GM03348 (cell line): ENCODE measurements around the gene IFT27.
"Not testable (repeated sequence)": the region's sequence is repeated elsewhere in the genome, so short reads cannot be mapped to it uniquely, and the experiment has no call there.

ENCODE experiments used
- DNase-seq: peaks from one replicate; pipeline ENCODE4 v3.0.0; 2012; ENCODE audit warnings: low spot score

Gene IFT27

DNA sequence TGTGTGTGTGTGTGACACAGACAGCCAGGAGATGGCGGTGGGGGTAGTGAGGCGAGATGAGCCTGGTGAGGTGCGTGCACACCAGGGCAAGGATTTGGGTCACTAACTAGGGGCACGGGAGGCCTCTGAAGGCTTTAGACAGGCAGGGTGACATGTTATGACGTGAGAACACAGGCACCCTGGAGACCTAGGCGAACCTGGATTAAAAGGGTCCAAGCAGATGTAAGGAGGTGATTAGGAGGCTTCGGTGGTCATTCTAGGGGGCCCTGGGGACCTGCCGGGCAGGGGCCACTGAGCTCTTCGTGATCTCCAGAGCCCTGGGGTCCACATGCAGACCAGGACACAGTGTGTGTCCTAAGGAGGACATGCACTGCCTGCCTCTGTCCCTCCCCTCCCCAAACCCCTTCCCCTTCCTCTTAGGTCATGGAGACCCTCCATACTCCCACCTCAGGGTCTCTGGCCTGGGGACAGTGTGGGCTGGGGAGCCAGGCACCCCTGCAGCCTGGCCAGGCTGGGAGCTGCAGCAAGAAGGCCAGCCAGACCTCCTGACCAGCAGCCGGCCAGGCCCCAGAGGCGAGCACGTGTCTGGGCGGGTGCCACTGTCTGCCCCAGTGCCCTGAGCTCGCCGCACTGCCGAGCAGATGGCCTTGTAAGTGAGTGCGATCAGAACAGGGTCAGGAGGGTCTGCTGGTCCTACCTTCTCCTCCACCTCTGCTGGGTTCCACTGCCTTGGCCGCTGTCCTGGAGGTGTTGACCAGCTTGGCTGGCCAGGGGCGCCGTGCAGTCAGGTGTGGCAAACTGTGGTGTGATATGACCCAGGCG is 32.1 kb downstream of the IFT27 start:
- DNase-seq = no peak

DNA sequence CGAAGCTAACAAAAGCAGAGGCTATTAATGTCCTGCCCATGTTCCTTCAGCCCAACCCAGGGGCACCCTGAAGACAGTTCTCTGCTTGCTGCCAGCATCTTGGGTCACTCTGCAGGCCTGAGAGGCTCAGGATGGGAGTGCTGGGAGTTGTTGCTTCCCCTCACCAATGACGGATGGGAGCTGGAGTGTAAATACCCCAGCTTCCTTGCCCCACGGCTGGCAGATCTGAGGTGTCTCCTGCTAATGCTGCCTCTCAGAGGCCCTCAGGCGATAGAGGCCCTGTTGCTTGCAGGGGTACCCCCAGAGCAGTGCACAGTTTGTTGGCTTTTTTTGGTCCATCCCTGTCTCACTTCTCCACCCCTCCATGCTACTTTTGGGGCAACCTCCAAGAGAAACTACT is 32.9 kb downstream of the IFT27 start:
- DNase-seq = no peak

DNA sequence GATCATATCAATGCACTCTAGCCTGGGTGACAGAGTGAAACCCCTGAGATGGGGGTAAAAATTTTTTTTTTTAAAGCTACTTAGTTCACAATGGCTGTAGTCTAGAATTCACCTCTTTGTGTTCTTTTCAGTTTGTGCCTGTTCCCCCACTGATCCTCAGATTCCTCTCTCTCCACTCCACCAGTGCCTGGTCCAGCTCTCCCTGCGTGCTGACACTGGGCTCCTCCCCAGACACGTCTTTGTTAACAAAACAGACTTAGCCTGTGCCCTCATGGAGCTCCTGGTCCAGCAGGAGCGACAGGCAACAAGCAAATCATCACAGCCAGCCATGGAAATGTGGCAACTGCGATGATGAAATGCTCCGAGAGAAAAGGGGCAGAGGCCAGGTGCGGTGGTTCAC is 34.0 kb downstream of the IFT27 start:
- DNase-seq = no peak

DNA sequence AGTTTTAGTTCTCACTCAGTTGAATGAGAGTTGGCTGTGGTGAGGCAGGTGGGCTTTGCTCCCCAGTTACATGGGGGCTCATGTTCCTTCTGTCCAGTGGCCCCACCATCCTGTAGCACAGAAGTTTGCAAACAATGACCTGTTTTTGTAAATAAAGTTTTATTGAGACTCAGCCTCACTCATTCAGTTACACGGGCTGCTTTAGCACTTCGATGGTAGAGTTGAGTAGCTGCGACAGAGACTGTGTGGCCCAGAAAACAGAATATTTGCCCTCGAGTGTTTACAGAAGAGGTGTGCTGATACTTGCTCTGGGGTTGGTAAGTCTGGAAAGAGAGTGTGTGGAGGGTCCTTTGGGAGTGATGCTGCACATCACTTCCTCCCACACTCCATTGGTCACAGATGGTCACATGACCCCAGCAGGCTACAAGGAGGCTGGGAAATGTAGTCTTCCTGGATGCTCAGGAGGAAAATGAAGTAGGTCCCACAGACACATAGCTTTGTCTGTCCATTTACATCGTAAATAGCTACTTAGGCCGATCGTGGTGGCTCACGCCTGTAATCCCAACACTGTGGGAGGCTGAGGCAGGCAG is 34.6 kb downstream of the IFT27 start:
- DNase-seq = no peak

DNA sequence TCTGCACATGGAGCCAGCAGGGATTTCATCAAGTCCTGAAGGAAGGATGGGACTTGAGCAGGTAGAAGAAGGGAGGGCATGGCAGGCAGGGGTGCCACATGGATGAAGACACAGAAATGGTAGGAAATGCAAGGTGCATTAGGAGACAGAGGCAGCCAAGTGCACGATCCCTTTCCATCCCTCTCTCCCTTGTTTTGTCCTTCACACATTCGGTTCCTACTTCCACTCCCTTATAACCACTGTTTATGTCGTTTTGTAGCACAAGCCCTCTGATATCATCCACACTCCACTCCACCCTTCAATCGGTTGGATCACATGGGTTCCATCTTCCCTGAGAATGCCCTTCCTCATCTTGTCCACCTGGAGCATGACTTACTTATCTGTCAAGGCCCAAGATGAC is 35.2 kb downstream of the IFT27 start:
- no peak for DNase-seq

DNA sequence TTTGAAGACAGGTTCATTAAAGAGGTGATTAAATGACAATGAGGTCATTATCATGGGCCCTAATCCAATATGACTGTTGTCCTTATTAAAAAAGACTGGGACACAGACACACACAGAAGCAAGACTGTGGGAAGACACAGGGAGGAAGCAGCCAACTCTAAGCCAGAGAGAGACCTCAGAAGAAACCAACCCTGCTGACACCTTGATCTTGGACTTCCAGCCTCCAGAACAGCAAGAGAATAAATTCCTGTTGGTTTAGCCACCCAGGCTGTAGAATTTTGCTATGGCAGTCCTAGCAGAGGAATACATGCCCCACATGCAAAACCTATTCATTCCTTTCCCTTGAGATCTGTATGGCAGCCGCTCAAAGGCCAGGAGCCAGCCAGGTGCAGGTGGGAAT is 36.7 kb downstream of the IFT27 start:
- no peak for DNase-seq

DNA sequence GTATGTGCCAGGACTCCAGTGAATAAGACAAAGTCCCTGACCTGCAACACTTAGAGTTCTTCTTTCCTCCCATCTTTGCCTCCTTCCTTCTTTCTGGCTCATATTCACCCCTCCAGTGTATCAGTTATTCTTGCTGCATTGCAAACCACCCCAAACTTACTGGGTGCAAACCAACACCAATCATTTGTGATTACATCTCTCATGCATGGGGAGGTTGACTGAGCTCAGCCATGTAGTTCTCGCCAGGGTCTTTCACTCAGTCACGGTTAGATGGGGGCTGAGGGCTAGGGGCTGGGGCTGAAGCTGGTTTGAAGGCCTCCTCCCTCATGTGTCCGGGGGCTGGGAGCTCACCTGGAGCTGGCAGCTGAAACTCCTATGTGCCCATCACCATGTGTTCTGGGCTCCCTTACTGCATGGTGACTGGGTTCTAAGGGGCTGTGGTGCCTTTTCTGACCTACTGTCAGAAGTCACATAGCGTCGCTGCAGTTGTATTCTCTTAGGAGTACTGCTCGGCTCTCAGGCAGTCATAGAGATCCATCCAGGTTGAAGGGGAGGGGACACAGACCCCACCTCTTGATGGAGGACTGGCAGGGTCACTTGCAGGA is 37.4 kb downstream of the IFT27 start:
- DNase-seq = no peak

DNA sequence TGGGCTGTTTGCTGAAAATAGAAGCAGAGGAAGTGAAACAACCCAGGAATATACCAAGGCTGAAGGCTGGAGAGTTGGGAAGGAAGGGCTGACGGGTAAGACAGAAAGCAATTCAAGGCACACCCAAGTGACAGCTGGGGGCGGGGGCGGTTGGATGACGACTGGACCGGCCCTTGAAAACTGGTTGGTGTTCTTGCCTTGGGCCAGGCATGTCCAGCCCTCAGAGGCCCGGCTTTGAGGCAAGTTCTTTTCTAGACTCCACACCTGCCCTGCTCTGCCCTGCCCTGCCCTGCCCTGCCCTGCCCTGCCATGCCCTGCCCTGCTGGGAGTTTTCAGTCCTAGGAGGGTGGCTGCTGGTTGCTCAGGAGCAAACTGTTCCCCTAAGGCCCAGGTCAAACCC is 38.1 kb downstream of the IFT27 start:
- DNase-seq = no peak

DNA sequence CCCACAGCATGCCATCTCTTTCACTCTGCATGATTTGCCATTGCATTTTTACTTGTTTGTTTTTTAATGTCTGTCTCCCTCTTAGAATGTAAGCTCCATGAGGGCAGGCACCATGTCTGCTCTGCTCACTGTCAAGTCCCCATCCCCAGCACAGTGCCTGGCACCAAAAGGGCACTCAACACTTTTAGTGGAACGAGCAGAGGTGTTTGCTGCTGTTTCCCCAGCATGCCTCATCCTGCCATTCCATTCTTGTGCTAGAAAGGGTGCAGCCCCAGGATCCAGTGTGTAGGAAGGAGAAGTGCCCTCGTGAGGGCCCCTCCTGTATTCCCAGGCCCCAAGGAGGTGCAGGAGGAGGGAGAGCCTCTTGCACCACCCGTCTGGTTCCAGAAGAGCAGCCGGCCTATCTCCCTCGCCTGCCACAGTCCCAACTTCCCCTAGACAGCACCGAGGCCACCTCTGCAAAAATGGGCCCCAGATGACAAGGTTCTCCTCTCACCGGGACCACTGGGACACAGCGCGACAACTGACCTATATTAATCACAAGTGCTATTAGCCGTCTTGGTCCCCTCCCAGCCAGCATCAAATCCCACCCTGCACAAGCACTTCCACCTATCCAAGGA is 39.1 kb downstream of the IFT27 start:
- no peak for DNase-seq

DNA sequence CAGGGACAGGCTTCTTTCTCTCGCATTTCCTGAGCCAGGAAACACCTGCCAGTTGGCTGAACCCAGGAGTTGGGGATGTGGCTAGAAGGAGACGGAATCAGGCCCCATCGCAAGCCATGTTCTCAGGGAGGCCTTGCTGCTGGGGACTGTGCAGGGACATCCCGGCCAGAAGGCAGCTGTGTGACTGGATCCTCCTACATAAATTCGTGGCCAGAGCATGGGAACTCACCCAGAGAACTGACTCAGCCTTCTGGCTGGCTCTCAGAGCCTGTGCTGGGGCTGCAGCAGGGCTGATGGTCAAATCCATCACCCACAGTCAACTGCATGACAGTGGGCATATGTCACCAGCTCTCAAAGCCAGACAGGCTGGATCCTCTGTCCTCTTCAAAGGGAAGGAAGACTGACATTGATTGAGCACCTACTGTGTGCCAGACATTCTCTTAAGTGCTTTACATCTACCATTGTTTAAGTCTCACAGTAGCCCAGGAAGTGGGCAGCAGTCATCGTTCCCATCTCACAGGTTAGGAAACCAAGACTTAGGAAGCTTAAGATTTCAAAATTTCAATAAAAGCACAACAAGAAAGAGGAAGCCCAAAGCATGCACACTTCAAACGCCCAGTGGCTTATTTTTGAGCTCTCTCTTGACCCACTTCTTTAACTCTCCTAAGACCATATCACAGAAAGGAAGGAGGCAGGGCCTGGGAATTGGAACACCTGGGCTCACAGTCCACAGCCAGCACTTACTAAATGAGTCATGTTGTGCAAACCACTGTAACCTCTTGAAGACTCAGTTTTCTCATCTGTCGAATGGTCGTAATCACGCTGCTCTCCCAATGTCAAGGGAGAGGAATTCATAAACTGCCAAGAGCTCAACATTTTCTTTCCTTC is 41.5 kb downstream of the IFT27 start:
- DNase-seq = peak; percentile 89

DNA sequence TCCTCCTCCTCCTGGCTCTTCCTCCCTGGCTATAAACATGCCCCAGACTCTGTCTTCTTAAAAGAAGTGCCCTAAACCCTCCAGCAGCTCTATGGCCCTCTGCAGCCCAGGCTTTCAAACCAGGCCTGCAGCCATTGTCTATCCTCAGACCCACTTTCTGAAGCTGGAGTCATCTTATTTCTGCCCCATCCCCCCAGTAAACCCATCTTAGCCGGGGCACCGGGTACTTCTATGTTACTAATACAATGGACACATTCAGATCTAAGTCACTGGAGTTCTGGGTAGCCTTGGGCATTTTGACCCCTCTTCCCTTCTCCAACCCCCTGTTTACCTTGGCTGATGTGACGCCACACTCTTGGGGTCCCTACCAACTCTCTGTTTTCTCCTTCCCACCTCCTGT is 42.6 kb downstream of the IFT27 start:
- no peak for DNase-seq

DNA sequence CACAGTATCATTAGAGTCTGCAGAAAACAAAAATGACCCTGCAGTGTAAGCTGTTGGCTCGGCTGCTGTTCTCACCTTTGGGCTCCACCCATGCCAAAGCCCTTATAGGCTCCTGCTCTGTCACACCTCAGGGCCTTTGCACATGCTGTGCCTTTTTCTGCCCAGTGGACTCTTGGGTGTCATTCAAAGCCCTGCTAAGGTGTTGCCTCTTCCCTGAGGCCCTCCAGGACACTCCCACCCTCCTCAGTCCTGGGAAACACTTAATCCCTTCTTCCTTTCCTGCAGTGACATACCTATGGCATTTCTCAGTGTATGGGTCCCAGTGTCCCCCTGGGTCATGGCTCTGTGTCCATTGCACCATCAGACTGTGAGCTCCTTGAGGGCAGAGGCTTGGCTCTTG is 43.3 kb downstream of the IFT27 start:
- no peak for DNase-seq

DNA sequence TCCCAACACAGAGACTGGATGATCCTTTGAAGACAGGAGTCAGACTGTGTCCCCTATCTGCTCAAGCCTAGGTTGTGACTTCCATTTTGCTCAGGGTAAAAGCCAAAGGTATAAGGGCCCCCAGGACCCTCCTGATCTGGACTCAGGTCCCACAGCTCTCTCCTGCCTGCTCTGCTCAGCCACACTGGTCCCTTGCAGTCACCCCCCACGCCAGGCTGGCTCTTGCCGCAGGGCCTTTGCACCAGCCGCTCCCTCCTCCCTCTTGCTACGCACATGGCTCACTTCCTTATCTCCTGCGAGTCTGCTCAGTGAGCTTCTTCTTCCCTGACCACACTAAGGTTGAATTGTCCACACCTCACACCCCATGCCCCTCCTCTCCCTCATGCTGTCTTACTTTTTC is 44.0 kb downstream of the IFT27 start:
- DNase-seq = no peak

DNA sequence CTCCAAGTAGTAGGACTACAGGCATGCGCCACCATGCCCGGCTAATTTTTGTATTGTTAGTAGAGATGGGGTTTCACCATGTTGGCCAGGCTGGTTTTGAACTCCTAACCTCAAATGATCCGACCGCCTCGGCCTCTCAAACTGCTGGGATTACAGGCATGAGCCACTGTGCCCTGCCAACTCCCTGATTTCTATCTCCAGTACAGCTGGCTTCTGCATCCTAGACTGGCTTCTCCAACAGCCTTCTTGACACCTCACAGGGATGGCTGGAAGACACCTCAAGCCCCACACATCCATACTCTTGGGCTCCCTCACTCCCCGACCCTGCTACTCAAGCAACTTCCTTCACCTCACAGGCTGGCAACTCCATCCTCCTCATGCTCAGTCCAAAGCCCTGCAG is 44.6 kb downstream of the IFT27 start:
- DNase-seq = not testable (repeated sequence)

DNA sequence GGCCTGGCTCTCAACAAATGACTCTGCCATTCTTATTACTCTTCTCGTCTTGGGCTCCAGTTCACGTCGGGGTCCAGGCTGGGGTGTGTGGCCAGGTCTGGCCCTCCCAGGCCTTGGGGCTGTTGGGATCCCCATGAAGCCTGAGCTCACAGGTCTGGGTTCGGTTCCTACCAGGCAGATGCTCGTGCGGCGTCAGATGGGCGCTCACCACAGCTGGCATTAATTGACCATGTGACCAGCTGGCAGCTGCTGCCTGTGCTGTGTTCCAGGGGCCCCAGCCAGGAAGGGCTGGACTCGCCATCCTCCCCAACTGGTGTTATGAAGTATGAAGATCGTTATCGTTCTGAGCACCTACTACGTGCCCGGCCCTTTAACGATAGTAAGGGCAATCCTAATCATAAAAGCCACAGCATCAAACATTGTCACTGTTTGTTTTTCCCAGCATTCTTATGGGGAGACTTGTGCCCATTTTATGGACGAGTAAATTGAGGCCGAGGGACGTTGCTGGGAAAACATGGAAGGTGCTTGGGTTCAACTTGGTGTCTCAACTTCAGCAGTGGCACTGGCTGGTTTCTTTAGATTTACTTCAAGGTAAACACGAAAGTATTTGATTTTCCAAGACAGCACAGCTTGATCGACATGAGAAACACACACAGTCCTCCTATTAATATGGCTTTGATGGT is 45.6 kb downstream of the IFT27 start:
- no peak for DNase-seq

DNA sequence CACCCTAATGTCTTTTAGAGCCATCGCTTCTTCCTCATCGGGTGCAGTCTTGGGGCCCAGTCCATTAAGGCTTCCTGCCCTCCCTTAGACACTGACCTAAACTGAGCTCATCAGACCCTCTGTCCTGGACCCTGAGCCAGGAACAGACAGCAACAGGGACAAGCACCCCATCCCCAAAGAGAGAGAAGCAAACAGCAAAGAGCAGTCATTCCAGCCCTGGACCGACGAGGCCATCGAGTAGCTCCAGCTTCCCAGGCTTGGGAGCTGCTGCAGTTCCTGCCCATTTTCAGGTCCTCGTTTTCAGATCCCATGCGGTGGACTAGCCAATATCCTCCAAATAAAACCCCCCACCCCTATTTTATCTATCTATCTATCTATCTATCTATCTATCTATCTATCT is 46.6 kb downstream of the IFT27 start:
- no peak for DNase-seq

DNA sequence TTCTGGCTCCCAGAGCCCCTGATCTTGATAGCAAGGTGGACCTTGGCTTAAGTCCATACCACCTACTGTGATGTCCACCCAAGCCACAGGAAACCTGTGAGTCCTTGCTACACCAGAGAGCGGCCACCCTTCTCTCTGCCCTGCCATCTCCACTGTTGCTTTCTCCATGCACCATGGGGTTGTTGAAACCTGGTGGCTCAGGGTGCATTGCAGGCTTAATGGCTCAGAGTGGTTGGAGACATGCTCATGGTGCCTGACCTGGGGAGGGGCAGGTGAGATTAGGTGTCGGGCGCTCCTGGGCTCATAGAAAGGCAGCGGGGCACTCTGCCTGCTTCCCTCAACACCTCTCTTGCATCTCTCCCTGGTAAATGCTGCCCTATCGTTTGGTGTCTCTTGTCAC is 47.4 kb downstream of the IFT27 start:
- DNase-seq = no peak

DNA sequence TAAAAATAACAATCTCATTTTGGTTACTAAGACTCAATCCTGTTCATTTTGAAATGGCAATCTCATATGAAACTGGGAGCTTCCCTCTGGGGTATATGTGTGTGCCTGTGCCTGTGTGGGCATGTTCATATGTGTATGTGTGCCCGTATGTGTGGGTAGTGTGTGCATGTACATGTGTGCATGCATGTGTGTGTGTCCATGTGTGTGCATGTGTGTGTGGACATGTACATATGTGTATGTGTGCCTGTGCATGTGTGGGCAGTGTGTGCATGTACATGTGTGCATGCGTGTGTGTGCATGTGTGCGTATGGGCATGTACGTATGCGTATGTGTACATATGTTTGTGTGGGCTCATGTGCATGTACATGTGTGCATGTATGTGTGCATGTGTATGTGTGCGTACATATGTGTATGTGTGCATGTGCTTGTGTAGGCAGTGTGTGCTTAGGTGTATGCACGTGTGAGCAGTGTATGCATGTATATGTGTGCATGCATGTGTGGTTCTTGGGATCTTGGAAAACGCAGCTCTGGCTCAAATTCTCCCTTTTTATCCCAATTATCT is 47.9 kb downstream of the IFT27 start:
- no peak for DNase-seq

DNA sequence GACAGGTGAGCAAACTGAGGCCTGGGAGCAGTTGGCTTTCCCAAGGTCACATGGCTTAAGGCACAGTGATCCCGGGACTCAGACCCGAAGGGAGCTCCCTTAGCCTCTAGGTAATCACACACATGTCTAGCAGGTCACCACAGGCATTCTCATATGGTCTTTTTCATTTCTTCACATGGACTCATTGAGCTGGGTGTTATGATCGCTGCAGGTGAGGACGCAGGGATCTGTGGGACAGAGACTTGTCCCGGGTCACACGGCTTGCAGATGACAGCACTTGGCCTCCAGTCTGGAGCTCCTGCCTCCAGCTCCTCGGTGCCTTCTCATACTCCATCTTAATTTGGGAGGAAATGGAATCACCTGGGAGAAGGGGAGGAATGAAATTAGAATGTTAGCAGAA is 48.8 kb downstream of the IFT27 start:
- no peak for DNase-seq

DNA sequence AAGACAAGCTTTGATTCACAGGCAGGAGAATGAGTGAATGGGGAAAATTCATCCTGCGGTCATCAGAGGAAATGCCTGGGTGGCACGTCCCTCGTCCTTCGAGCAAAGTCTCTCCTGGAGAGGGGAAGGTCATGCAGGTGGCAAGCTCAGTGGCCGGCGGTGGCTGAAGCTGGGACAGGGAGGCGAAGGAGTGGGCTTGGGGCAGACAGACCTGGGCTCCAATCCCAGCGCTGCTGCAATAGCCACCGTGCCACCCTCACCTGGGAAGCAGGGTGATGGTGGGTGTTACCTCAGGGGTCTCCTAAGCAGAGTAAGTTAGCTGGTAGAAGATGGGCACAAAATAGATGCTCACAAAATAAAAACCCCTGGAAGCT is 49.9 kb downstream of the IFT27 start:
- no peak for DNase-seq

DNA sequence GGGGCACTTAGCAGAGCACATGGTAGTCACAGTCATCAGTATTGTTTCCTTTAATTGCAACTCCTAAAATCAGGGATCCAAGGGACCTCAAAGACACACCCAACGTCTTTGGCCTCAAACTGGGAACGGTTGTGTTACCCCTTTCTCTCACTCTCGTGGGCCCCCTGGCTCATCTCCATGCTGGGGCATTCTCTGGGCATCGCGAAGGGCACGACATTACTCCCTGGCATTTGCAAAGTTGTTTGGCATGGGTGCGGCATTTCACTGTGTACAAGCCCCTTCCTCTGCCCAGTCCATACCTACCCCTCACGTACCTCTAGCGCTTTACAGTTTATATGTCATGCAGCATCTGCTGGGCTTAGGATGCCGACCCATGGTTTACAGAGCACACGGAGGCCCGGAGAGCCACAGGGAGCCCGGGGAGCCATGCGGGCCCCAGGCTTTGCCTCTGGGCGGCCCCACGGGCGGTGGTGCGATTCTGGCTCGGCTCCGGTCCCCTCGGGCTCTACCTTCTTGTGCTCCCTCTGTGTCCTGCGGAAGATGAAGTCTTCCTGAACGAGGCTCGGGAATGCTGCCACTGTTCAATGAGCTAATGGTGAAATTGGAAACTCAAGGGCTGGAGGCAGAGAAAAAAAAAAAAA is 50.4 kb downstream of the IFT27 start:
- no peak for DNase-seq
